GM19438 (cell line): ENCODE measurements around the gene HES5.
A peak's percentile ranks its signal among the peaks of the same experiment; 100 is the strongest.
"Not testable (repeated sequence)": the region's sequence is repeated elsewhere in the genome, so short reads cannot be mapped to it uniquely, and the experiment has no call there.

ENCODE experiments used
- ATAC-seq: cut with Tn5 transposase; IDR thresholded peaks from one replicate; pipeline ENCODE4 v1.9.1; 2021; ENCODE audit warnings: low read depth; ENCODE audit not compliant: unreplicated experiment

Gene HES5

GRCh38 chr1:2561446-2561845, 31.4 kb upstream of the HES5 start:
- no peak for ATAC-seq

GRCh38 chr1:2560299-2561073, 30.4 kb upstream of the HES5 start:
- ATAC-seq, result no peak

- no peak for ATAC-seq
Measured at GRCh38 chr1:2559509-2560298, 29.6 kb upstream of the HES5 start.

GRCh38 chr1:2558861-2559260, 28.8 kb upstream of the HES5 start:
- ATAC-seq, result no peak

- no peak for ATAC-seq
Measured at GRCh38 chr1:2558420-2558819, 28.4 kb upstream of the HES5 start.

- no peak for ATAC-seq
Measured at GRCh38 chr1:2557482-2558400, 27.7 kb upstream of the HES5 start.

- ATAC-seq, result peak; percentile 19
Measured at GRCh38 chr1:2556678-2557481, 26.8 kb upstream of the HES5 start.

GRCh38 chr1:2556277-2556677, 26.2 kb upstream of the HES5 start, which contains the start of gene TNFRSF14:
Gene TNFRSF14 (plus strand): TSS chr1:2556371. CDS start chr1:2556665, 294 bp downstream.
- ATAC-seq, result peak; percentile 40

GRCh38 chr1:2555634-2556276, 25.7 kb upstream of the HES5 start:
- peak; percentile 36 for ATAC-seq

- no peak for ATAC-seq
Measured at GRCh38 chr1:2554621-2555387, 24.7 kb upstream of the HES5 start.

GRCh38 chr1:2553871-2554620, 24.0 kb upstream of the HES5 start:
- no peak for ATAC-seq

GRCh38 chr1:2553076-2553475, 23.0 kb upstream of the HES5 start:
- not testable (repeated sequence) for ATAC-seq

- no peak for ATAC-seq
Measured at GRCh38 chr1:2552189-2552588, 22.1 kb upstream of the HES5 start.

- ATAC-seq, result not testable (repeated sequence)
Measured at GRCh38 chr1:2551544-2551943, 21.5 kb upstream of the HES5 start.

GRCh38 chr1:2550309-2550861, 20.3 kb upstream of the HES5 start:
- not testable (repeated sequence) for ATAC-seq

GRCh38 chr1:2549367-2550029, 19.4 kb upstream of the HES5 start:
- ATAC-seq, result not testable (repeated sequence)

GRCh38 chr1:2548068-2548589, 18.1 kb upstream of the HES5 start:
- ATAC-seq, result no peak
